K562 (cell line): ENCODE measurements around the gene TSTD2. TPM values are rescaled to one million over a fixed set of nuclear protein-coding genes. Genes with fewer than 3 reads are reported as not detected.

ENCODE experiments used
- ATAC-seq: fragments of 200-7000 bp; cut with Tn5 transposase; 3 replicates; pipeline ENCODE4 v1.9.1; 2020; ENCODE audit warnings: moderate library complexity
- BruUV-seq: library from RNA; stranded (reverse); fragments of 400-500 nt; replicated peaks from 2 replicates; lab custom pipeline; 2021; lab: Mats Ljungman, UMichigan
- CTCF ChIA-PET: fragments of 300-600 bp; formaldehyde crosslinking; extraction: SDS; loops from one replicate; lab custom pipeline; 2021; ENCODE audit warnings: low intra/inter-chr PET ratio; lab: Yijun Ruan, JAX
- POLR2A ChIA-PET: fragments of 300-600, 350-650 bp; sonication (Branson Sonifier 250); formaldehyde crosslinking; extraction: SDS; loops from one replicate; lab custom pipeline; 2021; ENCODE audit warnings: antibody characterized with exemption, inconsistent platforms; lab: Yijun Ruan, JAX
- DNase-seq, 4 experiments: peaks; one replicate each; pipeline versions ENCODE4 v3.0.0 to v3.0.0-alpha.2; 2011 to 2018; ENCODE audit warnings: low spot score in 3 of 4, mixed read lengths in 3 of 4; ENCODE audit errors: extremely low read depth in 1 of 4
- FAIRE-seq: peaks from 2 replicates; lab custom pipeline; 2011; peaks lifted over from hg19 to GRCh38; lab: Jason Lieb, UNC
- H2AFZ ChIP-seq: 2 replicates; pipeline ENCODE4 v1.6.0; 2011; ENCODE audit warnings: low read depth, low read length, control low read depth, inconsistent platforms
- H3K27ac ChIP-seq: fragments of 200-600 bp; 3 replicates; pipeline ENCODE4 v1.8.0; 2011; ENCODE audit warnings: low read depth, mild to moderate bottlenecking, control low read depth, inconsistent platforms, low read length, moderate library complexity, mixed read lengths; ENCODE audit errors: extremely low read depth
- H3K27me3 ChIP-seq, 2 experiments: fragments of 300-600 bp in 1 of 2; 2 replicates in 1 of 2; 3 replicates in 1 of 2; pipeline versions ENCODE4 v1.6.0 to v1.8.0; 2011; ENCODE audit warnings: inconsistent platforms in 2 of 2, low read length in 2 of 2, mild to moderate bottlenecking in 1 of 2, mixed read lengths in 1 of 2, moderate library complexity in 1 of 2; ENCODE audit not compliant: control insufficient read depth in 2 of 2, insufficient read depth in 2 of 2
- H3K36me3 ChIP-seq: fragments of 300-600 bp; 3 replicates; pipeline ENCODE4 v1.8.0; 2011; ENCODE audit warnings: mild to moderate bottlenecking, low read length, inconsistent platforms; ENCODE audit not compliant: control insufficient read depth, insufficient read depth
- H3K4me1 ChIP-seq, 2 experiments: fragments of 200-600 bp in 1 of 2; replicated peaks in 1 of 2; 2 replicates in 1 of 2; 3 replicates in 1 of 2; pipeline versions ENCODE4 v1.5.1 to v1.8.0; 2011; ENCODE audit warnings: inconsistent platforms in 2 of 2, low read length in 2 of 2, mild to moderate bottlenecking in 1 of 2, mixed read lengths in 1 of 2, moderate library complexity in 1 of 2; ENCODE audit not compliant: control insufficient read depth in 2 of 2, insufficient read depth in 2 of 2
- H3K4me2 ChIP-seq: 2 replicates; pipeline ENCODE4 v1.6.1; 2011; ENCODE audit warnings: low read length, control low read depth, inconsistent platforms, mixed read lengths; ENCODE audit not compliant: insufficient read depth
- H3K4me3 ChIP-seq: fragments of 200-600 bp; sonication (generic), shearing (Covaris generic); 2 replicates; pipeline ENCODE4 v1.5.1; 2016; ENCODE audit warnings: control low read depth, inconsistent platforms
- H3K79me2 ChIP-seq: fragments of 200-600 bp; 3 replicates; pipeline ENCODE4 v1.8.0; 2011; ENCODE audit warnings: low read length, inconsistent platforms; ENCODE audit not compliant: control insufficient read depth, insufficient read depth
- H3K9ac ChIP-seq, 2 experiments: 2 replicates each; pipeline versions ENCODE4 v1.6.0 to v1.6.1; 2011; ENCODE audit warnings: low read depth in 2 of 2, low read length in 2 of 2, control low read depth in 1 of 2, inconsistent platforms in 1 of 2, mild to moderate bottlenecking in 1 of 2, mixed read lengths in 1 of 2; ENCODE audit not compliant: insufficient read depth in 1 of 2
- H3K9me1 ChIP-seq: one replicate; pipeline ENCODE4 v1.6.0; 2011; ENCODE audit warnings: inconsistent platforms, mild to moderate bottlenecking, low read length, moderate library complexity; ENCODE audit not compliant: control insufficient read depth, insufficient read depth
- H3K9me3 ChIP-seq: replicated peaks from 2 replicates; pipeline ENCODE4 v1.5.1; 2011; ENCODE audit warnings: low read depth, low read length, inconsistent platforms; ENCODE audit not compliant: control insufficient read depth, insufficient read depth
- H4K20me1 ChIP-seq: replicated peaks from 2 replicates; pipeline ENCODE4 v1.6.1; 2011; ENCODE audit warnings: low read length, inconsistent platforms, mixed read lengths; ENCODE audit not compliant: control insufficient read depth, insufficient read depth
- C11orf30 ChIP-seq: fragments of 450-650 bp; IDR thresholded peaks from 2 replicates; pipeline ENCODE4 v1.6.1; 2016; ENCODE audit warnings: low read depth, mild to moderate bottlenecking
- CBFB ChIP-seq: sonication (generic); formaldehyde crosslinking; IDR thresholded peaks from 2 replicates; pipeline ENCODE4 v1.4.0; 2020; ENCODE audit warnings: mild to moderate bottlenecking, missing genetic modification reagents
- ETV1 ChIP-seq: fragments of 450-650 bp; conservative IDR thresholded peaks from 2 replicates; pipeline ENCODE4 v1.6.1; 2016; ENCODE audit warnings: missing genetic modification characterization, control low read depth, low read depth, missing compliant biosample characterization
- GABPB2 ChIP-seq: fragments of 250-450 bp; sonication (Bioruptor Pico); conservative IDR thresholded peaks from 2 replicates; pipeline ENCODE4 v1.5.1; 2021; ENCODE audit warnings: mild to moderate bottlenecking
- MAFF ChIP-seq: IDR thresholded peaks from 2 replicates; pipeline ENCODE4 v1.6.1; 2012; ENCODE audit warnings: low read length, improper control_type of control experiment
- MAFG ChIP-seq: fragments of 450-650 bp; conservative IDR thresholded peaks from 2 replicates; pipeline ENCODE4 v1.6.1; 2016; ENCODE audit warnings: missing genetic modification characterization, missing compliant biosample characterization
- MAFK ChIP-seq: IDR thresholded peaks from 2 replicates; pipeline ENCODE4 v1.6.1; 2011; ENCODE audit warnings: low read length, improper control_type of control experiment
- NBN ChIP-seq: fragments of 450-650 bp; IDR thresholded peaks from 2 replicates; pipeline ENCODE4 v1.6.1; 2016; ENCODE audit warnings: low read depth, mild to moderate bottlenecking
- ZNF316 ChIP-seq: fragments of 450-650 bp; IDR thresholded peaks from 2 replicates; pipeline ENCODE4 v1.6.1; 2016
- WGBS: fragments of 100-300 bp; shearing (Covaris generic); methylation state at CpG from one replicate; pipeline ENCODE4 v1.1.6; 2016; ENCODE audit warnings: low coverage, mixed read lengths; ENCODE audit not compliant: insufficient coverage; ENCODE audit errors: missing lambda C conversion rate; 5-methylcytosine and 5-hydroxymethylcytosine counted together
- in situ Hi-C: fragments of 300-500 bp; cut with MboI; formaldehyde crosslinking; loops from 4 replicates; pipeline ENCODE4 v1.15.0; 2018; ENCODE audit warnings: inconsistent platforms, mixed read lengths
- intact Hi-C: fragments of 100-400 bp; cut with micrococcal nuclease; formaldehyde crosslinking; loops from 2 replicates; pipeline ENCODE4 v1.14.2; 2022
- polyA plus RNA-seq, 8 experiments: library from polyadenylated mRNA; depleted of rRNA in 4 of 8; stranded (reverse) in 5 of 8; unstranded in 3 of 8; fragments of >200 nt; fragmentation: Nextera tagmentation in 2 of 8; fragmentation: Illumina TruSeq in 1 of 8; extraction: Ambion mirVana in 2 of 8; extraction: Trizol in 1 of 8; gene quantifications; 2 replicates each; pipeline versions ENCODE4 v1.2.1 to v1.2.3, GENCODE V29; 2011 to 2014; ENCODE audit warnings: inconsistent platforms in 1 of 8, missing spikeins in 1 of 8
- total RNA-seq, 7 experiments: library from RNA; depleted of rRNA in 6 of 7; stranded (reverse); fragments of >200 nt in 6 of 7; fragmentation: Illumina TruSeq in 2 of 7; extraction: Trizol in 2 of 7; gene quantifications; 2 replicates each; pipeline versions ENCODE4 v1.2.1 to v1.2.3, GENCODE V29; 2011 to 2021; ENCODE audit warnings: low replicate concordance in 1 of 7

TSTD2 gene
- total and polyA plus RNA-seq, 9 of the 15 experiments (the other 6 are each of a cell fraction or from before 2014, with no cell fraction given): 10.1 to 36.7 (median 19.0) TPM

DNA sequence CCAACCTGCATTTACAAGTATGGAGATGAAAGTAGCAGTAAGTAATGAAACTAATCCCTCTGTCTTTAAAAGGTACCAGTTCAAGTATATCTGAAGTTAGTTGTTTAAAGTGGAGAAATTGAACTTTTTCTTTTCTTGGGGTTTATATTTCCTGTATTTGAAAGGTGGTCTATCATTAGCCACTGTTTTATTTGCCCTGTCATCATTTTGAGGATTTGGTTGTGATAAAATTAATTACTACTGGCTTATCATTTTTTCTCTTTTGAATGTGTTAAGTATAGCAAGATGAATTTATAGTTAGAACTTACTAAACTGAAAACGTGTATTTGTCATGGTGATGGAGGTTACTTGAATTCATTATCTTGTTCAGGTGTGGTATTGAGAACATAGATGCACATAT, 25.5 kb upstream of the TSTD2 start:
- ATAC-seq (no peak), DNase-seq (no peak), FAIRE-seq (no peak)
- POLR2A ChIA-PET: interaction anchor here (1.2 to 1.3 kb wide), 4 partner anchors 12 to 29 kb away, joined by 3 to 4 read pairs (median 3); no protein-coding TSS in a partner anchor
- 33% methylated on average over 1 of the region's 1 CpG for WGBS
- H3K9me1 ChIP-seq: no peaks in the 10 kb centered on the region
- H4K20me1 ChIP-seq: no peaks in the 10 kb centered on the region
- CTCF ChIA-PET: no interaction called here
- H3K4me1 ChIP-seq: peaks cover 0 to 5% of the 10 kb centered on the region in 2 experiments; a peak in 2 of 5 replicates
- peaks cover 95% of the 10 kb centered on the region for H3K36me3 ChIP-seq
- H3K9ac ChIP-seq: no peak overlapping the region
- H3K27me3 ChIP-seq: no peaks in the 10 kb centered on the region
- H3K9me3 ChIP-seq: no peaks in the 10 kb centered on the region
- H3K4me2 ChIP-seq: no peak overlapping the region
- in situ Hi-C loops: no loop called here
- TF ChIP-seq MAFF (peak; percentile 38; the same call in 1 of the 2 replicates), NBN (no peak), ZNF316 (peak; percentile 86), MAFK (peak; percentile 45; the same call in 1 of the 2 replicates), ETV1 (tag) (no peak), CBFB (CRISPR knock-in tag) (no peak), C11orf30 (peak; percentile 61), MAFG (tag) (peak; percentile 59), GABPB2 (no peak)
- intact Hi-C loops: no loop called here
- H3K79me2 ChIP-seq: no peaks in the 10 kb centered on the region
- no peak overlapping the region for H3K4me3 ChIP-seq
- H2AFZ ChIP-seq: no peak overlapping the region
- H3K27ac ChIP-seq: no peak overlapping the region
- BruUV-seq: no TSS peak
